Esophagus muscularis mucosa (tissue), 3 donors: ENCODE data around the gene PCYOX1L.

Experiments
- POLR2AphosphoS5 ChIP-seq, 2 donors: sonication (generic); formaldehyde crosslinking; IDR thresholded peaks; one replicate each; pipeline ENCODE4 v1.6.1; 2017; ENCODE audit warnings: antibody characterized with exemption in 2 of 2
- TF ChIP-seq, protein P1 (sequence below), 3 experiments: fragments of 200-600 bp in 2 of 3; fragments of 450-650 bp in 1 of 3; sonication (generic) in 2 of 3; IDR thresholded peaks; one replicate each; pipeline ENCODE4 v1.5.1; 2017 to 2019; ENCODE audit warnings: antibody characterized with exemption in 3 of 3, mild to moderate bottlenecking in 2 of 3, moderate library complexity in 1 of 3

DNA sequence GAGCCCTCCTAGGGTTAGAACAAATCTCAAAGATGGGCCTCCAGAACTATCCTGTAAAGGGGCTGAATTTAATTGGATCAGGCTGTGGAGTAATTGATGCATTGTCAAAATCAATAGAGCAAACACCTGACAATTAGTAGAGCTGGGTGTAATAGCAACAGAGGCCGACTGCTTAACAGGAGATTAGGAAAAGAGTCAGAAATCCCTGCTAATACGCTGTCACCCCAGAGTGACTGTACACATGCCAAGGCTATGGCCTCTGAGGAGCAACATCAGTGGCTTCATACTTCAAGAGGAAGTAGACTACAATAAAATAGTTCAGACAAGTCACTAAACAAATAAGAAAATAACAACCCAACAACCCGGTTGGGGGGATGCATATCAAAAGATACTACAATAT is 31.2 kb upstream of the PCYOX1L start:
- TF ChIP-seq, protein P1, sequence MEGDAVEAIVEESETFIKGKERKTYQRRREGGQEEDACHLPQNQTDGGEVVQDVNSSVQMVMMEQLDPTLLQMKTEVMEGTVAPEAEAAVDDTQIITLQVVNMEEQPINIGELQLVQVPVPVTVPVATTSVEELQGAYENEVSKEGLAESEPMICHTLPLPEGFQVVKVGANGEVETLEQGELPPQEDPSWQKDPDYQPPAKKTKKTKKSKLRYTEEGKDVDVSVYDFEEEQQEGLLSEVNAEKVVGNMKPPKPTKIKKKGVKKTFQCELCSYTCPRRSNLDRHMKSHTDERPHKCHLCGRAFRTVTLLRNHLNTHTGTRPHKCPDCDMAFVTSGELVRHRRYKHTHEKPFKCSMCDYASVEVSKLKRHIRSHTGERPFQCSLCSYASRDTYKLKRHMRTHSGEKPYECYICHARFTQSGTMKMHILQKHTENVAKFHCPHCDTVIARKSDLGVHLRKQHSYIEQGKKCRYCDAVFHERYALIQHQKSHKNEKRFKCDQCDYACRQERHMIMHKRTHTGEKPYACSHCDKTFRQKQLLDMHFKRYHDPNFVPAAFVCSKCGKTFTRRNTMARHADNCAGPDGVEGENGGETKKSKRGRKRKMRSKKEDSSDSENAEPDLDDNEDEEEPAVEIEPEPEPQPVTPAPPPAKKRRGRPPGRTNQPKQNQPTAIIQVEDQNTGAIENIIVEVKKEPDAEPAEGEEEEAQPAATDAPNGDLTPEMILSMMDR (IDR thresholded peaks at IDR 0.05) = no peak
- TF ChIP-seq POLR2AphosphoS5 (IDR thresholded peaks at IDR 0.05) = no peak
